Nephron (organoid): Measurements from ENCODE around the gene UBE4A.
"Not testable (repeated sequence)": the region's sequence is repeated elsewhere in the genome, so short reads cannot be mapped to it uniquely, and the experiment has no call there.

Source experiments
- H3K27ac Mint-ChIP-seq, 3 experiments: 2 replicates each; pipeline ENCODE4 v1.8.0; 2020; ENCODE audit warnings: mixed read lengths in 3 of 3, mild to moderate bottlenecking in 2 of 3, moderate library complexity in 1 of 3
- H3K27me3 Mint-ChIP-seq: 2 replicates; pipeline ENCODE4 v1.8.0; 2021; ENCODE audit warnings: low read depth, mild to moderate bottlenecking, moderate library complexity, mixed read lengths
- H3K36me3 Mint-ChIP-seq: 2 replicates; pipeline ENCODE4 v1.8.0; 2020; ENCODE audit warnings: low read depth, mixed read lengths
- H3K4me1 Mint-ChIP-seq: 2 replicates; pipeline ENCODE4 v1.8.0; 2020; ENCODE audit warnings: mixed read lengths
- H3K4me3 Mint-ChIP-seq, 3 experiments: 2 replicates each; pipeline ENCODE4 v1.8.0; 2020; ENCODE audit warnings: mild to moderate bottlenecking in 3 of 3, mixed read lengths in 3 of 3, moderate library complexity in 2 of 3
- H3K9me3 Mint-ChIP-seq: 2 replicates; pipeline ENCODE4 v1.8.0; 2020; ENCODE audit warnings: mixed read lengths
- CTCF ChIP-seq, 3 experiments: fragments of 200-600 bp; sonication (generic); IDR thresholded peaks; one replicate each; pipeline ENCODE4 v1.5.0; 2021; ENCODE audit warnings: antibody characterized with exemption in 3 of 3; ENCODE audit not compliant: unreplicated experiment in 3 of 3

UBE4A gene

GRCh38 chr11:118396097-118396501, 36.7 kb downstream of the UBE4A start:
- no peaks in the 10 kb centered on the region for H3K9me3 Mint-ChIP-seq
- no peak for TF ChIP-seq CTCF (IDR thresholded peaks at IDR 0.05; ENCODE audit: unreplicated experiment in 3 of 3)
- peaks cover 7% of the 10 kb centered on the region for H3K4me1 Mint-ChIP-seq
- no peaks in the 10 kb centered on the region for H3K27me3 Mint-ChIP-seq
- H3K4me3 Mint-ChIP-seq, result no peak overlapping the region
- peaks cover 36% of the 10 kb centered on the region for H3K36me3 Mint-ChIP-seq
- no peak overlapping the region for H3K27ac Mint-ChIP-seq

GRCh38 chr11:118397448-118397847, 38.0 kb downstream of the UBE4A start:
- Mint-ChIP-seq H3K4me1 (peaks cover 18% of the 10 kb centered on the region), H3K27me3 (no peaks in the 10 kb centered on the region), H3K27ac (no peak overlapping the region), H3K9me3 (no peaks in the 10 kb centered on the region), H3K36me3 (peaks cover 29% of the 10 kb centered on the region), H3K4me3 (no peak overlapping the region)
- no peak for TF ChIP-seq CTCF (IDR thresholded peaks at IDR 0.05; ENCODE audit: unreplicated experiment in 3 of 3)

GRCh38 chr11:118398791-118399559, 39.6 kb downstream of the UBE4A start:
- no peaks in the 10 kb centered on the region for H3K27me3 Mint-ChIP-seq
- H3K9me3 Mint-ChIP-seq, result no peaks in the 10 kb centered on the region
- peaks cover 24% of the 10 kb centered on the region for H3K4me1 Mint-ChIP-seq
- peaks cover 24% of the 10 kb centered on the region for H3K36me3 Mint-ChIP-seq
- peak overlapping the region; percentile 24 to 99 (median 97) for H3K4me3 Mint-ChIP-seq
- H3K27ac Mint-ChIP-seq, result peak overlapping the region; percentile 8 to 100 (median 65)
- TF ChIP-seq CTCF (IDR thresholded peaks at IDR 0.05; ENCODE audit: unreplicated experiment in 3 of 3), result no peak

GRCh38 chr11:118401151-118401879, 41.9 kb downstream of the UBE4A start, which contains the start of gene ATP5MG:
Gene ATP5MG, plus strand, starts transcription at chr11:118401606. Its CDS starts 60 bp downstream, at chr11:118401666.
- peaks cover 19% of the 10 kb centered on the region for H3K36me3 Mint-ChIP-seq
- H3K4me3 Mint-ChIP-seq, result peak within 1 kb of the TSS; percentile 97 to 99 (median 98)
- H3K27me3 Mint-ChIP-seq, result no peaks in the 10 kb centered on the region
- TF ChIP-seq CTCF (IDR thresholded peaks at IDR 0.05; ENCODE audit: unreplicated experiment in 3 of 3), result peak in 1 of 3 experiments; percentile 15
- H3K9me3 Mint-ChIP-seq, result no peaks in the 10 kb centered on the region
- H3K4me1 Mint-ChIP-seq, result peaks cover 35% of the 10 kb centered on the region
- peak within 1 kb of the TSS; percentile 99 to 100 (median 100) for H3K27ac Mint-ChIP-seq

- peak overlapping the region; percentile 99 to 100 (median 100) for H3K27ac Mint-ChIP-seq
- TF ChIP-seq CTCF (IDR thresholded peaks at IDR 0.05; ENCODE audit: unreplicated experiment in 3 of 3), result no peak
- H3K36me3 Mint-ChIP-seq, result peaks cover 17% of the 10 kb centered on the region
- H3K9me3 Mint-ChIP-seq, result no peaks in the 10 kb centered on the region
- peaks cover 35% of the 10 kb centered on the region for H3K4me1 Mint-ChIP-seq
- no peaks in the 10 kb centered on the region for H3K27me3 Mint-ChIP-seq
- H3K4me3 Mint-ChIP-seq, result peak overlapping the region; percentile 97 to 99 (median 98)
These were observed 42.6 kb downstream of the UBE4A start for GRCh38 chr11:118401880-118402590.

GRCh38 chr11:118402594-118402993, 43.2 kb downstream of the UBE4A start:
- Mint-ChIP-seq H3K4me3 (peak overlapping the region; percentile 97 to 99 (median 98)), H3K27ac (peak overlapping the region; percentile 86 to 100 (median 99)), H3K36me3 (peaks cover 20% of the 10 kb centered on the region), H3K4me1 (peaks cover 35% of the 10 kb centered on the region)
- not testable (repeated sequence) for H3K27me3 Mint-ChIP-seq, H3K9me3 Mint-ChIP-seq
